ENCODE results near the gene OR5B2.
"Not testable (repeated sequence)": the region's sequence is repeated elsewhere in the genome, so short reads cannot be mapped to it uniquely, and the experiment has no call there.

OR5B2 gene

GRCh38 chr11:58428021-58428420, at the start of gene OR5B2:
OR5B2 (minus strand) TSS chr11:58428121; CDS start chr11:58423261, 4,860 bp downstream.
- DNase-seq = no peak

GRCh38 chr11:58471892-58472291, 44.0 kb upstream of the OR5B2 start:
- DNase-seq = no peak

- no peak for DNase-seq
Observed at GRCh38 chr11:58466293-58466692, 38.4 kb upstream of the OR5B2 start.

- DNase-seq = no peak
Observed at GRCh38 chr11:58465690-58466089, 37.8 kb upstream of the OR5B2 start.

- no peak for DNase-seq
Observed at GRCh38 chr11:58451585-58451984, 23.7 kb upstream of the OR5B2 start.

- DNase-seq = no peak
Observed at GRCh38 chr11:58446294-58446693, 18.4 kb upstream of the OR5B2 start.

- no peak for DNase-seq
Observed at GRCh38 chr11:58444300-58444699, 16.4 kb upstream of the OR5B2 start.

- DNase-seq = no peak
Observed at GRCh38 chr11:58442136-58442535, 14.2 kb upstream of the OR5B2 start, which contains the start of gene OR5B12. OR5B12 (minus strand) TSS chr11:58442236; CDS start chr11:58440151, 2,085 bp downstream.

- DNase-seq = no peak
Observed at GRCh38 chr11:58438486-58438885, 10.6 kb upstream of the OR5B2 start.

GRCh38 chr11:58434217-58434616, 6.3 kb upstream of the OR5B2 start:
- no peak for DNase-seq

GRCh38 chr11:58433638-58434203, 5.8 kb upstream of the OR5B2 start:
- DNase-seq = no peak

- DNase-seq = no peak
Observed at GRCh38 chr11:58429273-58429672, 1.4 kb upstream of the OR5B2 start.

- no peak for DNase-seq
Observed at GRCh38 chr11:58406774-58407173, 21.1 kb downstream of the OR5B2 start, which contains the start of gene OR5B3. OR5B3 (minus strand) TSS chr11:58406874; CDS start chr11:58403409, 3,465 bp downstream.

- DNase-seq = not testable (repeated sequence)
Observed at GRCh38 chr11:58399622-58400021, 28.3 kb downstream of the OR5B2 start.

GRCh38 chr11:58395581-58395980, 32.3 kb downstream of the OR5B2 start:
- no peak for DNase-seq

- DNase-seq = no peak
Observed at GRCh38 chr11:58394195-58394594, 33.7 kb downstream of the OR5B2 start.

GRCh38 chr11:58392746-58393145, 35.2 kb downstream of the OR5B2 start:
- no peak for DNase-seq

- DNase-seq = no peak
Observed at GRCh38 chr11:58391879-58392278, 36.0 kb downstream of the OR5B2 start.

- DNase-seq = no peak
Observed at GRCh38 chr11:58390551-58391063, 37.3 kb downstream of the OR5B2 start.

Data from left hindlimb (tissue), 1 donor.